ENCODE results near the gene TUG1.

The TUG1 gene

GRCh38 chr22:31005535-31005934 is 36.5 kb downstream of the TUG1 start:
- no peak for DNase-seq

- DNase-seq, result no peak
These were observed 50.3 kb downstream of the TUG1 start for GRCh38 chr22:31019191-31019930.

GRCh38 chr22:31020334-31020733 is 51.3 kb downstream of the TUG1 start:
- no peak for DNase-seq

GRCh38 chr22:31022516-31022915 is 53.5 kb downstream of the TUG1 start:
- no peak for DNase-seq
